HG03280 (cell line): ENCODE results near the gene ING2.
"Not testable (repeated sequence)": the region's sequence is repeated elsewhere in the genome, so short reads cannot be mapped to it uniquely, and the experiment has no call there.

ENCODE experiments used
- ATAC-seq: cut with Tn5 transposase; IDR thresholded peaks from one replicate; pipeline ENCODE4 v1.9.1; 2021; ENCODE audit warnings: mild to moderate bottlenecking, moderate library complexity; ENCODE audit not compliant: unreplicated experiment

ING2 gene, protein sequence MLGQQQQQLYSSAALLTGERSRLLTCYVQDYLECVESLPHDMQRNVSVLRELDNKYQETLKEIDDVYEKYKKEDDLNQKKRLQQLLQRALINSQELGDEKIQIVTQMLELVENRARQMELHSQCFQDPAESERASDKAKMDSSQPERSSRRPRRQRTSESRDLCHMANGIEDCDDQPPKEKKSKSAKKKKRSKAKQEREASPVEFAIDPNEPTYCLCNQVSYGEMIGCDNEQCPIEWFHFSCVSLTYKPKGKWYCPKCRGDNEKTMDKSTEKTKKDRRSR

DNA sequence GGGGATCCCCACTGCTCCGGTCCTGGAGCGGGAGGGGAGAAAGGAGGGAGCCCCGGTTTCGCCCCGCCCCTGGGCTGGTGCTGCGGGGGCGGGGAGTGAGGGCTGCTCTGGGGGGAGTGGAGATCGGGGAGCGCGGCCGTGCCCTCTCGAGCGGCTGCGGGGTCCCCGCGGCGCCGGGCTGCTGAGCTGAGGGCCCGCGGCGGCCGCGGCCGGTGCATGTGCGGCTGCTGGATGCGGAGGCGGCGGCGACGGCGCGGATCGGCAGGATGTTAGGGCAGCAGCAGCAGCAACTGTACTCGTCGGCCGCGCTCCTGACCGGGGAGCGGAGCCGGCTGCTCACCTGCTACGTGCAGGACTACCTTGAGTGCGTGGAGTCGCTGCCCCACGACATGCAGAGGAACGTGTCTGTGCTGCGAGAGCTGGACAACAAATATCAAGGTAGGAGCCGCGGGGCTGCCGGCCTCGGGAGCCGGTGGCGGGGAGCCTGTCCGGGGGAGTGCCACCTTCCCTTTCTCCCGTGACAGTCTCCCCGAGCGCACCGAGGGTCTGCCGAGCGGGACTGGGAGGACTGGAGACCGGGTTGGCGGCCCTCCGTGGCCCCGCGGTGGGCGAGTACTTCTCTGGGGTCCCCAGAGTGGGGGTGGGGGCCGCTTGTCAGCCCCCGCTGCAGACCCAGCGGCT, at the start of gene ING2:
Gene ING2, plus strand, starts transcription at position 129 of the 681 bp plus-strand sequence. Its CDS starts 138 bp downstream, at position 267.
- peak; percentile 42 for ATAC-seq

DNA sequence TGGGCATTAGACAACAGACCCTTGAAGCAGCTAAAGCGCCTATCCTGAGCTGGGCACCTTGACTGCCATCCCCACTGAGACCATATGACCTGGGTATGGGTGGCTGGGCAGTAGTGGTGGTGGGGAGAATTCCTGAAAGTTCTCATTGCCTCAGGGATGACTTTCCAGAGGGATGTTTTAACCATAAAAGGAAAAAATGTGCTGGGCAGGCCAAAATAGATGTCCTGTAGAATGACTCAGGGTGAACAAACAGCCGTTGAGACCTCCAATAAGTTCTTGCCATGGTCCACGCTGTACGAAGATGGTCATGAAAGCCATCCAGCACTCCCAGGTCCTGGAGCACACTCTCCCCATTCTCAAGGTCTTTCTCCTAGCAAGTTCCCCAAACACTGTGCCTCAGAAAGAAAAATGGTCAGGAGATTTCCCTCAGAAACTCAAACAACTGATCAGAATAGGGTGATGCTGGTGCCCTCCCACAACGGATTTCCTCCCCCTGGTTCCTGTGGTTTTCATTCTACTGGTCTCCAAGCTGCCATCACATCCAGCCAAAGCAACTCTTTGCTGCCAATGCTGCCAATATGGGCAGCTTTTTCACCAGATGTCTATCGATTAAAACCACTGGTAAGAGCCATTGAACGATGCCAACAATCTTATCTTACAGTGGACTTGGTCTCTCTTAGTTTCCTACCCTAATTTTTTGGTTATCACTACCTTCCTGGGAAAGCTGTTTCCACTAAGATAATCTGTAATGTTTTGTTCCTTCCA, 49.2 kb upstream of the ING2 start:
- ATAC-seq, result no peak

DNA sequence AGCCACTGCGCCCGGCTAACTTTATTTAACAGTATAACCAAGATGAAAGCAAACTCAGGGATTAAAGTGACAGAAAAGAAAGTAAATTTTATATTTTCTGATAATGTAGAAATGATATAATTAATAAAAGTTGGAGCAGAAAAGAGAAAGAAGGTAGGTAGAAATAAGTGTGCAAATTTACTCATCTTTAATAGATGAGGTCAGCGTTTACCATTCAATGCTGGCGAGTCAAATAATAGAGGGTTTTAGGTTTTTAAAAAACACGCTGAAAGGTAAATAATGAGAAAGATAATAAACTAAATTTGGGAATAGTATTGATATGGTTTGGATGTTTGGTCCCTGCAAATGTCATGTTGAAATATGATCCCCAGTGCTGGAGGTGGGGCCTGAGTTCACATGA, 46.9 kb upstream of the ING2 start:
- no peak for ATAC-seq

DNA sequence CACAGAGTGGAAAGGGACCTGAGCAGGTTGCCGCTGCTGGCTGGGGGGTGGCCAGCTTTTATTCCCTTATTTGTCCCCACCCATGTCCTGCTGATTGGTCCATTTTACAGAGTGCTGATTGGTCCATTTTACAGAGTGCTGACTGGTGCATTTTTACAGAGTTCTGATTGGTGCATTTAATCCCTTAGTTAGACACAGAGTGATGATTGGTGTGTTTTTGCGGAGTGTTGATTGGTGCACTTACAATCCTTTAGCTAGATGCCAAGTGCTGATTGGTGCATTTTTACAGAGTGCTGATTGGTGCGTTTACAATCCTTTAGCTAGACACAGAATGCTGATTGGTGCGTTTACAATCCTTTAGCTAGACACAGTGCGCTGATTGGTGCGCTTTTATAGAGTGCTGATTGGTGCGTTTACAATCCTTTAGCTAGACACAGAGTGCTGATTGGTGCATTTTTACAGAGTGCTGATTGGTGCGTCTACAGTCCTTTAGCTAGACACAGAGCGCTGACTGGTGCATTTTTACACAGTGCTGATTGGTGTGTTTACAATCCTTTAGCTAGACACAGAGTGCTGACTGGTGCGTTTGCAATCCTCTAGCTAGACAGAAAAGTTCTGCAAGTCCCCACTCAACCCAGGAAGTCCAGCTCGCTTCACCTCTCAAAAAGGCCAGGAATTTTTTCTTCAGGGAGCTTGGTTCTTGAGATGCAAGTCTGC, 40.8 kb upstream of the ING2 start:
- not testable (repeated sequence) for ATAC-seq

DNA sequence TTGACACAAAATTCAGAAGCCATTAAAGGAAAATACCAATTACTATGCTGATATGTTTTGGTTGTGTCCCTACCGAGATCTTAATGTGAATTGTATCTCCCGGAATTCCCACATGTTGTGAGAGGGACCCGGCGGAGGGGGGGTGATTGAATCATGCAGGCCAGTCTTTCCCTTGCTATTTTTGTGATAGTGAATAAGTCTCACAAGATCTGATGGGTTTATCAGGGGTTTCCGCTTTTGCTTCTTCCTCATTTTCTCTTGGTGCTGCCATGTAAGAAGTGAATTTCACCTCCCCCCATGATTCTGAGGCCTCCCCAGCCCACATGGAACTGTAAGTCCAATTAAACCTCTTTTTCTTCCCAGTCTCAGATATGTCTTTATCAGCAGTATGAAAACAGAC, 39.0 kb upstream of the ING2 start:
- ATAC-seq, result not testable (repeated sequence)

DNA sequence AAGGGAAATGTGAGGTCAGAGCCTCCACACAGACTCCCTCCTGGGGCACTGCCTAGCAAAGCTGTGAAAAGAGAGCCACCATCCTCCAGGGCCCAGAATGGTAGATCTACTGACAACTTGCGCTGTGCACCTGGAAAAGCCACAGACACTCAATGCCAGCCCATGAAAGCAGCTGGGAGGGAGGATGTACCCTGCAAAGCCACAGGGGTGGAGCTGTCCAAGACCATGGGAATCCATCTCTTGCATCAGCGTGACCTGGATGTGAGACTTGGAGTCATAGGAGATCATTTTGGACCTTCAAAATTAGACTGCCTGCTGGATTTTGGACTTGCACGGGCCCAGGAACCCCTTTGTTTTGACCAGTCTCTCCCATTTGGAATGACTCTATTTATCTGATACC, 37.6 kb upstream of the ING2 start:
- no peak for ATAC-seq

DNA sequence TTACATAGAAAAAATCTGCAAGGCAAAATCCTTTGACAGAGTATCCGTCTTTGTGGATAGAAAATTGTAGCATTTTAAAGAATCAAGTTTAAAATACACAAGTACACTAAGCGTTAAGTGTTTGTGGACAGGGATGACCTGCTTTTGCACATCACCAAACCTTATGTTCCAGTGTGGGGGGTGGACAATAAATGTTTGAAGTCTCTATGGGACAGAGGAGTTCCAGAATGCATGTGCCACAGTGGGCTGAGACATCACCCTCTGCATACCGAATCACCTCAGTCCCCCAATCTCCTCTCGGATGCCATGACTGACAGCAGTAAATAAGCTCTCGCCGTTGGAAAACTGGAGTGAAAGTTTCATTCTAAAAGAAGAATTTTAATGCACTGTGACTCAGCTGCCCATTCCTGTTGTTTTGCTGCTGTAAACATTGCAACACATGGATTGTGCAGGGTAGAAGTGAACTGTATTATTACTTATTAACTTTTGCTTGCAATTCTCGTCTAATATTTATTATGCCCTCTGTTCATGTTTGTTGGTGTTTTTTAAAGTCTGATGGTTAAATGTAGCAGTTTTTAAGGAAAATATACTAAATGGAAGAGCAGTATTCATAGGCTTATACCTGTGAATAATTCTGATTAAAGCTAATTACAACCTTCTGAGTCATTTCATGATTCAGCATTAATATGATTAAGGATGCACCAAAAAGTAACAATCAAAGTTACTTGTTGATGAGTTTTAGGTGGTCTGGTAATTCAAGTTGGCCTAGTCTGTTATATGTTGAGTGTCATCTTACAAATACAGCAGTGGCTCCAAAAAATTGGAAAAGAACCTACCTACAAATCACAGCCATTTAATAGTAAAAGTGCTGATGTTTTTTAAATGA, 36.4 kb upstream of the ING2 start:
- ATAC-seq, result no peak

DNA sequence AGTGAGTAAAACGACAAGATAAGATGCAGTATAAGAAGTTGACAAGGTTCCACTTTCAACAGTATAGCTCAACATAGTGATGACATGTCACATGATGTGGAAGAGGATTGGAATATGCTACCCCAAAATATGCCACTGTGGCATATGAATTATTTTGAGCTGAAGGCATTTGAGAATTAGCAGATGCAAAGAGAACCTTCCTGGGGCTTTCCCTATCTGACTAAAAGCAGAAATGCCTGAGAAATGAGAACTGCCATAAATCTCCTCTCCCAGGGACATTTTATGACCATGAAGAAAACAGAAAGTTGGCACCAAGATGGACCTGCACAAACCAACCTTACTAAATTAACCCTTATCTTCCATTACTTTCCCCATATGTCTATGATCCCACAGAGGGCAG, 35.6 kb upstream of the ING2 start:
- ATAC-seq, result no peak

DNA sequence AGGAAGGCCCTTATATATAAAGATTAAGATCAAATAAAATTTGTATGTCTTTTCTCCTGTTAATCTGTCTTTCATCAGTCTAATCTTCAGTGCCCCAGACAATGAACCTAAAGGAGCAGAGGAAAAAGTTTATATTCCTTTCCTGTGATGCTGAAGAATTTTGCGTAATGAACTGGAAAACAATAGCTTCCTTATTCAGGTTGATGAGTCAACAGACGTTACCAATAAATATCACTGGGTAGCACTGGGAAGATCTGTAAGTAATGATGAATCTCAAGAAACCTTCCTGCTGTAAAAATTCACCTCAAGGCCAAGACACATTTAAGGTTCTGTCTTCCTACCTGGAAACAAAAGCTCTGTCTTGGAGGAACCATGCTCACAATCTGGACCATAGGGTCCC, 34.9 kb upstream of the ING2 start:
- ATAC-seq, result no peak

DNA sequence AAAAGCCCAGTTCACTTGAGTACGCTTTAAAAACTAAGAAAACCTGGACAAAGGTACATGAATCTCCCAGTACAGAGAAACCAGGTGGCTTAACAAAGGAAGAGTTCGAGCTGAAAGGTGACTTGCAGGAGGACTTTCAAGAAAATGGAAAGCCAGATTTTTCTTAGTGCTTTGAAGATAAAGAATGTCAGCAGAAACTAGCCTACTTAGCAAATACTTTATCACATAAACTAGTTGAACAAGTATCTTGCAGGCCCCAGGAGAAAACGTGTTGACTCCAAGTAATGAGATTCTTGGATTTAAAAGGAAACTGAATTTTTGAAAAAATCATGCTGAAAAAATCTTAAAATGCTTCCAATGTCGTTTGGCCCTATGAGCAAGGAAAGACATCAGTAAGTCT, 34.0 kb upstream of the ING2 start:
- ATAC-seq, result no peak

DNA sequence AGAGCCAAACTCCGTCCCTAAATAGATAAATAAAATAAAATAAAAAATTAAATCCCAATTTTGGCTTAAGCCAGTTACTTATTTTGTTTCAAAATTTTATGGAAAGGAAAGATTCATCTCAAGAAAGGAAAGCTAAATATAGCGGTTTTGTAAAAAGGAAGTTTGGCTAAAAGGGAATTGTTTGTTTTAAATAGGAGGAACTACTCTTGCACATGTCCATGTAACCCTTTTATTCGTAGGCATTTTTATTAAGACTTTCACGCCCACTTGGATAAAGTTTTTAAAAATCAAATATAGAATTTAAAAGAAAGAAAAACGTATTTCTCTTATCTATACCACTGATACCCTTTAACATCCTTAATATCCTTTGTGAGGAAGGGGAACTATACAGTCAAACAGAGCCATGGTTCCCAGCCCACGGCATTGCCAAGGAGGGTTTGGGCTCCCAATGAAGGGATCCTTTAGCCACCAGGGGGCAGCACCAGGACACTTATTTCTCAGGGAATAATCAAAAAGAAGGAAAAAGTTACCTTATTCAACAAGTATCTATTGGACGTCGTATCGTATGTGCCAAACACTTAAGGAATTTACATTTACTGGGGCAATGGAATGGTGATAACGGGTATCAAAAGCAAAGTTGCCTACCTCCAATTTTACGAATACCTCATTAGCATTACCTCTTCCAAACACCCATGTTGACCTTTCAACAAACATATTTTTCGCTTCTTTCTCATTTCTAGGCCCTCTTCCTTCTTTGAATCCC, 32.7 kb upstream of the ING2 start:
- peak; percentile 79 for ATAC-seq

DNA sequence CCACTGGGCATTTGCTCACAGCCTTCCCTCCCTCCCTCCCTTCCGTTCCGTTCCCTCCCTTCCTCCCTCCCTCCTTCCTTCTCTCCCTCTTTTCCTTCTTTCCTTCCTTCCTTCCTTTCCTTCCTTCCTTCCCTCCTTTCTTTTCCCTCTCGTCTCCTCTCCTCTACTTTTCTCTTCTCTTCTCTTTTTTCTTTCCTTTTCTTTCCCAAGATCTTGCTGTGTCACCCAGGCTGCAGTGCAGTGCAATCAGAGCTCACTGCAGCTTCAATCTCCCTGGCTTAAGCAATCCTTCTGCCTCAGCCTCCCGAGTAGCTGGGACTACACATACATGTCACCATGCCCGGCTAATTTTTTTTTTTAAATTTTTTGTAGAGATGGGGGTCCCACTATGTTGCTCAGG, 26.7 kb upstream of the ING2 start:
- ATAC-seq, result no peak

DNA sequence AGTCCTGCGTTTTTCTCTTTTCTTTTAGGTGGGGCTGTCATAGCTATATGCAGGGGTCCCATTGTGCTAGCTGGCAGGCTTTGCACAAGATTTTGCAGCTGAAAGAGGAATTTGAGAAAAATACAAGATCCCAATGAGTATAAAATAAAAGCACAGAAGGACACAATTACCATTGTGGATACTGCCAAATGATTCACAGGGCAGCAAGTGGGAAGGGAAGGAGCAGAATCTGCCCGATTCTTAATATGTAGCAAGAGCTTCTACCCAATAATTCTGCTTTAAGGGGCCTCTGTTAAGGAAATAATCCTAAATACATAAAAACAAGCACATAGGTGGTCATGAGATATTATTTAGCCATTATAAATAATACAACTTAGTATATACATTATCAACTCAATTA, 25.9 kb upstream of the ING2 start:
- no peak for ATAC-seq

DNA sequence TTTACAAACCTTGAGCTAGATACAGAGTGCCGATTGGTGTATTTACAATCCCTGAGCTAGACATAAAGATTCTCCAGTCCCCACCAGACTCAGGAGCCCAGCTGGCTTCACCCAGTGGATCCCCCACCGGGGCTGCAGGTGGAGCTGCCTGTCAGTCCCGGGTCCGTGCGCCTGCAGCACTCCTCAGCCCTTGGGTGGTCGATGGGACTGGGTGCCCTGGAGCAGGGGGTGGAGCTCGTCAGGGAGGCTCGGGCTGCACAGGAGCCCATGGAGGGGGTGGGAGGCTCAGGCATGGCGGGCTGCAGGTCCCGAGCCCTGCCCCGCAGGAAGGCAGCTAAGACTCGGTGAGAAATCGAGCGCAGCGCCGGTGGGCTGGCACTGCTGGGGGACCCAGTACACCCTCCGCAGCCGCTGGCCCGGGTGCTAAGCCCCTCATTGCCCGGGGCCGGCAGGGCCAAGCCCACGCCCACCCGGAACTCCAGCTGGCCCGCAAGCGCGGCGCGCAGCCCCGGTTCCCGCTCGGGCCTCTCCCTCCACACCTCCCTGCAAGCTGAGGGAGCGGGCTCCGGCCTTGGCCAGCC, 22.3 kb upstream of the ING2 start:
- ATAC-seq, result not testable (repeated sequence)

DNA sequence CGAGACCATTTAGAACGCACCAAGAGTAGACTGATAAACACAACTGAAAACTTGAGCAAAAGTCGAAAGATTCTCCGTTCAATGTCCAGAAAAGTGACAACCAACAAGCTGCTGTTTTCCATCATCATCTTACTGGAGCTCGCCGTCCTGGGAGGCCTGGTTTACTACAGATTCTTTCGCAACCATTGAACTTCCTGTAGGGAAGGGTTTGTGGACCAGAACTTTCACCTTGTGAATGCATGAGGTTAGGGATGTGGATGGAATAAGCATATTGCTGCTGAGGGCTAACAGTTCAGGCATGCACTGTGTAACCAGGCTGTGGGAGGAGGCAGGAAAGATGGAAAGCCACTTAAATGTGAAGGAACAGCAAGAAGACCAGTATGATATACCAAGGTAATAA, 20.9 kb upstream of the ING2 start:
- ATAC-seq, result no peak

DNA sequence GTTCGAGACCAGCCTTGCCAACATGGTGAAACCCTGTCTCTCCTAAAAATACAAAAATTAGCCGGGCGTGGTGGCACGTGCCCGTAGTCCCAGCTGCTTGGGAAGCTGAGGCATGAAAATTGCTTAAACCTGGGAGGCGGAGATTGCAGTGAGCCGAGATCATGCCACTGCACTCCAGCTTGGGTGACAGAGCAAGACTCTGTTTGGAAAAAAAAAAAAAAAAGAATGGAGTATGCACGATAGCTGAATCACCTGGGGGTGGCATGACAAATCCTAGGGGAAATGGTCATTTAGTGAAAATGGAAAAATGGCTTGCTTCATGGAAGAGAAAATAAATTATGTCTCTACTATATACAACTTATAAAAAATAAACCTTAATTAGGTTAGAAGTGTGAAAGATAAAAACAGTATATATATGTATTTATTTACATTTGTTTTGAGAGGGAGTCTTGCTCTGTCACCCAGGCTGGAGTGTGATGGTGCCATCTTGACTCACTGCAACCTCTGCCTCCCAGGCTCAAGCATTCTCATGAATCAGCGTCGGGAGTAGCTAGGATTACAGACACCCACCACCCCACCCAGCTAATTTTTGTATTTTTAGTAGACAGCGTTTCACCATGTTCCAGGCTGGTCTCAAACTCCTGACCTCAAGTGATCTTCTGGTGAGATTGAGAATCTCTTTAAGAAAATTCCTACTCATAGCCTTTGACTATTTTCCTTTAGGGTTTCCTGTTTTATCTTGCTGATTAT, 19.3 kb upstream of the ING2 start:
- no peak for ATAC-seq

DNA sequence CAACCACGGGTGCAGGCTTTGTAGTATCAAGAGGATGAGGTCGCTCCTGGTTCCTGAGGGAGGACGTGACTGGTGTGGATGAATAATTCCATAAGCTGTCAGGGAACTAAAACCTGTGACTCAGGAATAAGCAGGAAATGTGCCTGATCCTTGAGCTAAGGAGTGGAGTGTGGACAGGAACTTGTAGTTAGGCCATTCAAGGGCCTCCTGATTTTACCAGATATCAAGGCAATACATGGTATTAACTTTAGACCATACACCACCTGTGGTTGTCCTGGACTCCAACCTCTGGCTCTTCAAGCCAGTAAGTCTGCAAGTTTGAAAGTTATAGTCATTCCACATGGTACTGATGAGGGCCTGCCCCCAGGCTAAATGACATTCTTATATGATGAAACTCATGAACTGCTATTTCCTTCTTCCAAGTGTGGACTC, 12.1 kb upstream of the ING2 start:
- ATAC-seq, result no peak

DNA sequence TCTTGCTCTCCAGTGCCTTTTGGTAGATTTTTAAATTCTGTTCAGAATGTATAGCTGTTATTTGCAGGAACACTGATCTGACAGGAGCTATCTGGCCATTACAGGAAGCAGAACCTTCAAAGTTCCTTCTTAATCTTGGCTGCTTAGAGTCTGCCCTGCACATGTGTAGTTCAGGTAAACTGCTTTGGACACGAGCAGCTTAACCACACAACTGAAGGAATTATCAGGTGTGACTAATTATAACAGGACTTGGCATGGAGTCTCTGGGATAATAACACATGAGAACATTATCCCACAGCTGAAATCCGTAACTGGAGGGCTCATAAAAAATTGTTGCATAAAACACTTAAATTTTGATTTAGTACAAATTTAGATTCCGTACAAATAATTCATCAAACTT, 11.6 kb upstream of the ING2 start:
- no peak for ATAC-seq
